Loucy (cell line): ENCODE data around the gene ZNF92.
"Not testable (repeated sequence)": the region's sequence is repeated elsewhere in the genome, so short reads cannot be mapped to it uniquely, and the experiment has no call there.

ENCODE experiments used
- H2AFZ ChIP-seq: fragments of 200-600 bp; sonication (generic); 2 replicates; pipeline ENCODE4 v1.6.0; 2016; ENCODE audit warnings: antibody characterized with exemption, mild to moderate bottlenecking, low read length, moderate library complexity
- H3F3A ChIP-seq: fragments of 200-600 bp; 2 replicates; pipeline ENCODE4 v1.6.0; 2016; ENCODE audit warnings: antibody characterized with exemption, low read depth, mild to moderate bottlenecking
- H3K27me3 ChIP-seq: fragments of 200-600 bp; sonication (generic); 2 replicates; pipeline ENCODE4 v1.6.1; 2014; ENCODE audit warnings: low read length, mild to moderate bottlenecking; ENCODE audit not compliant: insufficient read depth, poor library complexity, severe bottlenecking
- H3K36me3 ChIP-seq: fragments of 200-600 bp; sonication (generic); 2 replicates; pipeline ENCODE4 v1.6.1; 2016; ENCODE audit warnings: low read length; ENCODE audit not compliant: insufficient read depth
- H3K4me1 ChIP-seq: fragments of 200-600 bp; sonication (generic); 2 replicates; pipeline ENCODE4 v1.5.1; 2014; ENCODE audit warnings: low read length, mild to moderate bottlenecking; ENCODE audit not compliant: insufficient read depth, poor library complexity, severe bottlenecking
- H3K4me2 ChIP-seq: fragments of 200-600 bp; sonication (generic); 2 replicates; pipeline ENCODE4 v1.6.0; 2014; ENCODE audit warnings: antibody characterized with exemption, low read length, low read depth, mild to moderate bottlenecking; ENCODE audit not compliant: poor library complexity, severe bottlenecking
- H3K4me3 ChIP-seq: fragments of 200-600 bp; sonication (generic); 2 replicates; pipeline ENCODE4 v1.5.1; 2014; ENCODE audit warnings: low read length, mild to moderate bottlenecking, mixed read lengths; ENCODE audit not compliant: poor library complexity, severe bottlenecking
- H3K79me2 ChIP-seq: fragments of 200-600 bp; sonication (generic); 2 replicates; pipeline ENCODE4 v1.6.1; 2014; ENCODE audit warnings: low read length; ENCODE audit not compliant: insufficient read depth
- H3K9ac ChIP-seq: fragments of 200-600 bp; sonication (generic); 2 replicates; pipeline ENCODE4 v1.6.0; 2014; ENCODE audit warnings: mild to moderate bottlenecking, low read depth, low read length, moderate library complexity; ENCODE audit not compliant: poor library complexity, severe bottlenecking
- H3K9me2 ChIP-seq: fragments of 200-600 bp; sonication (generic); replicated peaks from 2 replicates; pipeline ENCODE4 v1.6.1; 2016; ENCODE audit warnings: low read depth, low read length, mixed read lengths
- H3K9me3 ChIP-seq: fragments of 200-600 bp; sonication (generic); 2 replicates; pipeline ENCODE4 v1.6.1; 2014; ENCODE audit warnings: mild to moderate bottlenecking, antibody characterized with exemption, low read length, low read depth; ENCODE audit not compliant: insufficient read depth
- H4K20me1 ChIP-seq: fragments of 200-600 bp; sonication (generic); 2 replicates; pipeline ENCODE4 v1.6.0; 2014; ENCODE audit warnings: antibody characterized with exemption, low read length, mild to moderate bottlenecking; ENCODE audit not compliant: insufficient read depth, poor library complexity, severe bottlenecking
- CTCF ChIP-seq: fragments of 200-600 bp; sonication (generic); conservative IDR thresholded peaks from 2 replicates; pipeline ENCODE4 v1.5.1; 2014; ENCODE audit warnings: mild to moderate bottlenecking, antibody characterized with exemption, low read length
- EZH2phosphoT487 ChIP-seq: fragments of 200-600 bp; IDR thresholded peaks from 2 replicates; pipeline ENCODE4 v1.6.1; 2018; ENCODE audit warnings: antibody characterized with exemption, mild to moderate bottlenecking, moderate library complexity, borderline replicate concordance

ZNF92 gene

GRCh38 chr7:65444205-65444842 lies 70.7 kb downstream of the ZNF92 start:
- Histone ChIP-seq H3K9ac (no peak overlapping the region), H3K4me1 (peaks cover 3% of the 10 kb centered on the region), H3K9me2 (no peaks in the 10 kb centered on the region), H3K9me3 (peaks cover 5% of the 10 kb centered on the region; the same call in 1 of the 2 replicates), H3K4me3 (no peak overlapping the region), H4K20me1 (no peaks in the 10 kb centered on the region), H2AFZ (no peak overlapping the region), H3K27me3 (no peaks in the 10 kb centered on the region), H3K79me2 (no peaks in the 10 kb centered on the region), H3F3A (no peaks in the 10 kb centered on the region), H3K4me2 (no peak overlapping the region), H3K36me3 (no peaks in the 10 kb centered on the region)
- TF ChIP-seq CTCF (no peak), EZH2phosphoT487 (no peak)

- H3K4me3 ChIP-seq, result no peak overlapping the region
- no peak for TF ChIP-seq EZH2phosphoT487
- TF ChIP-seq CTCF, result no peak
- H3K9ac ChIP-seq, result no peak overlapping the region
- no peaks in the 10 kb centered on the region for H3K9me2 ChIP-seq
- H3K79me2 ChIP-seq, result no peaks in the 10 kb centered on the region
- no peak overlapping the region for H2AFZ ChIP-seq
- H3F3A ChIP-seq, result no peaks in the 10 kb centered on the region
- no peaks in the 10 kb centered on the region for H3K36me3 ChIP-seq
- no peak overlapping the region for H3K4me2 ChIP-seq
- H4K20me1 ChIP-seq, result no peaks in the 10 kb centered on the region
- no peaks in the 10 kb centered on the region for H3K27me3 ChIP-seq
- peaks cover 5% of the 10 kb centered on the region; the same call in 1 of the 2 replicates for H3K9me3 ChIP-seq
- peaks cover 9% of the 10 kb centered on the region for H3K4me1 ChIP-seq
These were observed 71.5 kb downstream of the ZNF92 start for GRCh38 chr7:65444899-65445823.

GRCh38 chr7:65447041-65447440 lies 73.4 kb downstream of the ZNF92 start:
- H3K9me3 ChIP-seq, H3K27me3 ChIP-seq, H2AFZ ChIP-seq, H3K36me3 ChIP-seq, H3K9ac ChIP-seq, H3K4me3 ChIP-seq, H3K79me2 ChIP-seq, H3K4me2 ChIP-seq, H3F3A ChIP-seq, H3K9me2 ChIP-seq, H4K20me1 ChIP-seq: not testable (repeated sequence)
- peak; percentile 38 for TF ChIP-seq CTCF
- H3K4me1 ChIP-seq, result peaks cover 27% of the 10 kb centered on the region
